Chondrocyte (in vitro differentiated cells): ENCODE data around the gene NOX4. TPM values are rescaled to one million over a fixed set of nuclear protein-coding genes. Genes with fewer than 3 reads are reported as not detected.

ENCODE experiments used
- DNase-seq: peaks from one replicate; pipeline ENCODE4 v3.0.0; 2021; ENCODE audit warnings: mixed read lengths, low spot score
- H3K27ac Mint-ChIP-seq: one replicate; pipeline ENCODE4 v1.8.0; 2021; ENCODE audit warnings: mild to moderate bottlenecking, moderate library complexity, mixed read lengths; ENCODE audit not compliant: unreplicated experiment
- H3K27me3 Mint-ChIP-seq: 2 replicates; pipeline ENCODE4 v1.8.0; 2021; ENCODE audit warnings: low read depth, mixed read lengths
- H3K36me3 Mint-ChIP-seq: 2 replicates; pipeline ENCODE4 v1.8.0; 2021; ENCODE audit warnings: low read depth, mixed read lengths
- H3K4me1 Mint-ChIP-seq: 2 replicates; pipeline ENCODE4 v1.8.0; 2021; ENCODE audit warnings: low read depth, mild to moderate bottlenecking, mixed read lengths
- H3K4me3 Mint-ChIP-seq: one replicate; pipeline ENCODE4 v1.8.0; 2021; ENCODE audit warnings: mild to moderate bottlenecking, moderate library complexity, mixed read lengths; ENCODE audit not compliant: unreplicated experiment
- H3K9me3 Mint-ChIP-seq: 2 replicates; pipeline ENCODE4 v1.8.0; 2021; ENCODE audit warnings: low read depth, mixed read lengths
- CTCF ChIP-seq: fragments of 200-600 bp; sonication (generic); IDR thresholded peaks from 2 replicates; pipeline ENCODE4 v1.5.0; 2021; ENCODE audit warnings: antibody characterized with exemption, mild to moderate bottlenecking, moderate library complexity
- total RNA-seq: library from RNA; stranded (reverse); gene quantifications from 3 replicates; pipeline ENCODE4 v1.2.1, GENCODE V29; 2021

The NOX4 gene
- total RNA-seq, 1 donor from 2014 or later: 39.1 TPM

- Mint-ChIP-seq H3K36me3 (no peaks in the 10 kb centered on the region), H3K27me3 (no peaks in the 10 kb centered on the region), H3K27ac (peak overlapping the region; percentile 81), H3K4me1 (peaks cover 71% of the 10 kb centered on the region), H3K9me3 (no peaks in the 10 kb centered on the region), H3K4me3 (no peak overlapping the region)
- no peak for TF ChIP-seq CTCF
- DNase-seq: peak; percentile 49
Observed at GRCh38 chr11:89495951-89496350, 4.8 kb upstream of the NOX4 start.

- Mint-ChIP-seq H3K9me3 (no peaks in the 10 kb centered on the region), H3K36me3 (peaks cover 3% of the 10 kb centered on the region), H3K4me1 (peaks cover 84% of the 10 kb centered on the region), H3K27ac (peak overlapping the region; percentile 8), H3K4me3 (no peak overlapping the region), H3K27me3 (no peaks in the 10 kb centered on the region)
- TF ChIP-seq CTCF: no peak
- no peak for DNase-seq
Observed at GRCh38 chr11:89493431-89493830, 2.3 kb upstream of the NOX4 start.

GRCh38 chr11:89490602-89490980 is 584 bp downstream of the NOX4 start:
- no peaks in the 10 kb centered on the region for H3K9me3 Mint-ChIP-seq
- peaks cover 3% of the 10 kb centered on the region for H3K36me3 Mint-ChIP-seq
- H3K27ac Mint-ChIP-seq: peak overlapping the region; percentile 95
- H3K4me1 Mint-ChIP-seq: peaks cover 75% of the 10 kb centered on the region
- H3K27me3 Mint-ChIP-seq: no peaks in the 10 kb centered on the region
- DNase-seq: no peak
- TF ChIP-seq CTCF: no peak
- peak overlapping the region; percentile 85 for H3K4me3 Mint-ChIP-seq

- DNase-seq: no peak
- no peak for TF ChIP-seq CTCF
- H3K36me3 Mint-ChIP-seq: peaks cover 4% of the 10 kb centered on the region
- peak overlapping the region; percentile 86 for H3K27ac Mint-ChIP-seq
- peaks cover 71% of the 10 kb centered on the region for H3K4me1 Mint-ChIP-seq
- H3K9me3 Mint-ChIP-seq: no peaks in the 10 kb centered on the region
- no peaks in the 10 kb centered on the region for H3K27me3 Mint-ChIP-seq
- H3K4me3 Mint-ChIP-seq: peak overlapping the region; percentile 85
Observed at GRCh38 chr11:89489930-89490329, 1.2 kb downstream of the NOX4 start.

- H3K36me3 Mint-ChIP-seq: peaks cover 13% of the 10 kb centered on the region
- H3K4me1 Mint-ChIP-seq: peaks cover 57% of the 10 kb centered on the region
- H3K27ac Mint-ChIP-seq: peak overlapping the region; percentile 36
- no peak for DNase-seq
- peak overlapping the region; percentile 36 for H3K4me3 Mint-ChIP-seq
- no peaks in the 10 kb centered on the region for H3K9me3 Mint-ChIP-seq
- no peaks in the 10 kb centered on the region for H3K27me3 Mint-ChIP-seq
- no peak for TF ChIP-seq CTCF
Observed at GRCh38 chr11:89487016-89487415, 4.2 kb downstream of the NOX4 start.
